GM21360 (cell line): ENCODE measurements around the gene ZXDC.

Experiments
- ATAC-seq: cut with Tn5 transposase; IDR thresholded peaks from one replicate; pipeline ENCODE4 v1.9.1; 2021; ENCODE audit warnings: mild to moderate bottlenecking, moderate library complexity; ENCODE audit not compliant: unreplicated experiment

Gene ZXDC

DNA sequence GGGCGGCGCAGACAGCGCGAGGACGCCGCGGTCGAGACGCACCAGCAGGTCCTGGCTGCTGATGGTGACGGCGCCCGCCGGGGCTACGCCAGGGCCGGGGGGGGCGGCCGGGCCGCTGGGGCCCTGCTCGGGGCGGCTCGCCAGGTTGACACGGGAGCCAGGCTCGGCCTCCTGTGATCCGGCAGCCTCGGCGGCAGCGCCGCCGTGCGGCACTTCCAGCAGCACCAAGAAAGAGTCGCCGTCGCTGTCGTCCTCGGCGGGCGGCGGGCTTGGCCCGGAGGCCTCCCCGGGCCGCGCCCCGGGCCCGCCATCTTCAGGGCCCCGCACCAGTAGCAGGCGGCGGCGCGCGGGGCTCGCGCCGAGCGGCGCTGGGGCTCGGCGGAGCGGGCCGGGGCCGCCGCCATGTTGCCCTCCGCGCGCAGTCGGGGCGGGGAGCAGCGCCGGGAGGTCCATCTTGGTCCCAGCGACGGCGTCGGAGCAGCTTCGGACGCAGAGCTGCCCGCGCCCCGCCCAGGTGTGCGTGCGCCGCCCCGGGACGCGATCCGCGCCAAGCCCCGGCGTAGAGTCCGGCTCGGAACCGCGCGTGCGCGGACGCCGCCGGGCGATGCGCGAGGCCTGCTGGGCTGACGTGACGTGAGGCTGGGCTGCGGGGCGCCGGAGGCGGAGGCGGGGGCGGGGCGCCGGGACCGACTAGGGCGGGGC lies at the start of gene ZXDC:
TSS of gene ZXDC (minus strand) at position 479 of the 702 bp plus-strand sequence. CDS start at position 453, 26 bp downstream.
- peak; percentile 74 for ATAC-seq

- no peak for ATAC-seq
Observed at GRCh38 chr3:126525091-126525852, 49.6 kb upstream of the ZXDC start.

DNA sequence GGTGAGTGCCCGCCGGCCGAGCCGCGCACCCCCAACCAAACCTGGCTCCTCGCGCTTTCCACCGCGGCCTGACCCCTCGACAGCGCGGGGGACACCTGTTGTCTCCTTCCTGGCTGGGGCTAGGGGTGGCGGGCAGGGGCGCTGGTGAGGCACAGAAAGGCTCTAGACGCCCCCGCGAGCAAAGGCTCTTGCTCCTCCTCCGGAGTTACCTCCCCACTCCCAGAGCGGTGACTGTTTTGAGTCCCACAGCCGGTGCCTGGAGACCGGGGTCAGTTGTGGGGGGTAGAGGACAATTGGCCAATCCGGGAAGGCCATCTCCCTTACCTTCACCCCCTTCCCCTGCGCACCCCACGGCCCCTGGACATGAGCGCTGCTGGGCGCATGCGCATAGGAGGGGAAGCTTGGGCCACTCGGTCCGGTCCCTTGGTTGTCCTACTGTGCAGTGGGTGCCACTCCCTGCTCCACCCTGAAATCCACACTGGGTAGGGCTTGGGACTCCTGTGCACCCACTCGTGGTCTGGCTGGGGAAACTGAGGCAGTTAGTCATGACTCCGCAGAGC lies 48.8 kb upstream of the ZXDC start:
- no peak for ATAC-seq

- no peak for ATAC-seq
Observed at GRCh38 chr3:126523745-126524428, 48.2 kb upstream of the ZXDC start, which contains the start of gene CHST13. Gene CHST13 (plus strand): TSS chr3:126524155. CDS start chr3:126524333, 178 bp downstream.

DNA sequence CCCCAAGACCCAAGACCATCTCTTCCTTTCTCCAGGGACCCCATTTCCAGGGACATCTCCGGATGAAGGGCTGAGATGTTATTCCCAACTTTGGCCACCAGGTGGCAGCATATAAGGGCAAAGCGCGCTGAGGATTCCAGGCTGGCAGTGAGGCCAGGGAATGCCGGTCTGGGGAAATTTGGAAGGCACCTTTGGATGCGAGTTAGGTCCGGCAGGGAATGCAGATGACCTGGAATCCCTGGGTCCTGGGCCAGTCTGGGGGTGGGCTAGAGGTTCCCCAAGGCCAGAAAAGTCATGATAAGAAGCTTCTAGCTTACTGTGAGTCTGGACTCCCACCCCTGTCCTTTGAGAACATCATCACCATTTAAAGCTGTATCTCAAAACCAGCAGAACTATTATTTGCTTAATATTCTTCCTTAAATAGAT lies 46.7 kb upstream of the ZXDC start:
- ATAC-seq, result no peak

DNA sequence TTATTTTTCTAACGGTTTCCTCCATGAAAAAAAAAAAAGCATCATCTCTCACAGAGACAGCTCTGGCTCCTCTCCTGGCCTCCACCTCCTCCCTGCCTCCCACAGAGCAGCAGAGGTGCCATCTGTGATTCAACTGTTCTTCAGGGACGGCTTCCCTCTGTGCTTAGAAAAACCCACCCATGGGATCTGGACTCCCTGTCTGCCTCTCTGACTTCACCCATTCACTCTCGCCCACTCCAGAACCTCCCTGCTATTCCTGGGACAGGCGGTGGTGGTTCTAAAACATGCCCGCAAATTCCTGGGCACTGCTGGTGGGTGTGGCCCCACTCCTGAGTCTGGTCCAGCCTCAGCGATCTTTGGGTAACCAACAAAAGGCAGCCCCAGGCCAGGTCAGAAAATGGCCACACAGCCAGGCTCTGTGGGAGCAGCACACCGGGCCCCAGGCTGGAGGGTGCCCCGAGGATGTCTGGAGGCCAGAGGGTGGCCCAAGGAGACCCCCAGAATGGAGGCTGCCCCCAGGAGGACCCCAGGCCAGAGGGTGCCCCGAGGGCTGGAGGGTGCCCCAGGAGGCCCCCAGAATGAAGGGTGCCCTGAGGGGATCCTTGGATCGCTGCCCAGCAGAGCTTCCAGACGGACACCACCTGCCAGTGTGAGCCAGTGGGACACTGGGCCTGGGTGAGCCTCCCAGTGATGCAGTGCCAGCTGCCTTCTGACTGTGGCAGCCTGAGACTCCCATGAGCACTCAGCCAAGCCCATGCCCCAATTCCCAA lies 45.6 kb upstream of the ZXDC start:
- no peak for ATAC-seq

DNA sequence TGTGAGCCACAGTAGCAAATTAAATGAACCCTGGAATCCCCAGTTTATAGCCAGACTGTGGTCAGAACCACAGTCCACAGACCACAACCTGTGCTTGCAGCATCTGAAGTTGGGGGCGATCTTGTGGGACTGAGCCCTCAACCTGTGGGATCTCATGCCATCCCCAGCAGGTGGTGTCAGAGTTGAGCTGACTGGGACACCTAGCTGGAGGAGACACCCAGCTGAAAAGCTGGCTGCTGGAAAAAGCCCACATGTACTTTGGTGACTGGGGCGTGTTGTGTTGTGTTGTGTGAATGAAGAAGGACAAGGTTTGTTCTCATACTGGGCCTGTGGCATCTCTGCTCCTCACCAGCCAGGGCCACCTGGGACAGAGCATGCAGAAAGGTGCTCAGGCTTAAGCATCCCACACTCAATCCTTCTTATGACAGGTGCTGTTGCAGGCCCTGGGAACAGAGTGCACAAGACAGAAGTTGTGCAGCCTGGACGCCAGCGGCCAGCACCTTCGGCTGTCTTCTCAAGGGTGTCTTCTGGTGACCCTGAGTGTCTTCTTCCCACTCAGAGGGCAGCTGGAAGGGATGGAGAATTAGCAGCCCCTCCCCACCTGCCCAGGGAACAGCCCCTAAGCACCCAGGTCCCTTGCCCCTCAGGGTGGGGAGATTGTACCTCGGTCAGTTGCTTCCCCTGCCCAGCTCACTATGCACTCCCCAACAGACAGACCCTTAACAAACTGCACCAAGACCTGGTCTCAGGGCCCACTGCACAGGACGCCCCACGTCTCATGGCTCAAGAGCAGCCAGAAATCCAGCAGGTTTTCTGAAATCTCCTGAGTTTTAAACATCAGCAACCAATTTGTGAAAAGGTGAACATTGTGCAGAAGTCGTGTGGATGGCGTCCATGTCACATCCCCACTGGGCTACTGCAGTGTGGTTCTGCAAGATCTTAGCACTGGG lies 44.1 kb upstream of the ZXDC start:
- no peak for ATAC-seq

GRCh38 chr3:126518779-126519177 lies 43.1 kb upstream of the ZXDC start:
- no peak for ATAC-seq

- no peak for ATAC-seq
Observed at GRCh38 chr3:126517986-126518778, 42.5 kb upstream of the ZXDC start.

- ATAC-seq, result no peak
Observed at GRCh38 chr3:126517291-126517951, 41.7 kb upstream of the ZXDC start, which contains the start of gene UROC1. Gene UROC1 (minus strand): TSS chr3:126517773. CDS start chr3:126517719, 54 bp downstream.

DNA sequence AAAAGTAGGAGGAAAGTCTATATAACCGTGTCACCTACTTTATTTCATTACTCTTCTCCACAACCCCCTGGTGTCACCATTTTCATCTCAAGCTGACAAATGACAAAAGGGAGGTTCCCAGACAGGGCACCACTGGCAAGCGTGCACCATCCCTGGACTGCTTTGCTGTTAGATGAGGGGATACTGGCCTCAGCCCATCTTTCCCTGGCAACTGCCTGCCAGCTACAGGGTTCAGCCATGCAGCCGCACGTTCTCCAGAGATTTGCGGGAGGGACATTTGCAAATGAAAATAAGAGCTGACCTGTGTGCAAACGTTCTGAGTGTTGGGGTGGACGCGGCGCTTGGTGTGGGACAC lies 41.2 kb upstream of the ZXDC start:
- ATAC-seq, result no peak

- ATAC-seq, result no peak
Observed at GRCh38 chr3:126516152-126516935, 40.7 kb upstream of the ZXDC start.

DNA sequence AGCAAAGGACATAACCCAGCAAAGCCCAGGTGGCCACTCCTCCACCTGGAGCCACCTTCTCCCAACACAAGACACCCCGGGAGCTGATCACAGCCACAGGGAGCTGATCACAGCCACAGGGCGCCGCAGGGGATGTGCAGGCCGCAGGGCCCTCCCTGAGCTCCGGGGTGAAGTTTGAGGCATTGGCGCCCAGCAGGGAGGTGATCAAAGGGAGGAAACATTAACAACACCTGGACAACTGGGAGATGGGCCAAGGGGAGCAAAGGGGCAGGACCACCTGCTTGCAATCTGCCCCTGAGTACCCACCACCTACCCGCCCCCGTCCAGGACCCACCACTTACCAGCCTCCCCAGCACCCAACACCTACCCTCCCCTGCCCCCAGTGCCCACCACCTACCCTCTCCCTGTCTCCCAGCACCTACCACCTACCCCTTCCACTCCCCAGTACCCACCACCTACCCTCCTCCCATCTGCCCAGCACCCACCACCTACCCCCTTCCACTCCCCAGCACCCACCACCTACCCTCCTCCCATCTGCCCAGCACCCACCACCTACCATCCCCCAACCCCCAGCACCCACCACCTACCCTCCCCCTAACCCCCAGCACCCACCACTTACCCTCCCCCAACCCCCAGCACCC lies 39.5 kb upstream of the ZXDC start:
- no peak for ATAC-seq

GRCh38 chr3:126514161-126514560 lies 38.5 kb upstream of the ZXDC start:
- ATAC-seq, result no peak

GRCh38 chr3:126512916-126513650 lies 37.4 kb upstream of the ZXDC start:
- ATAC-seq, result no peak

DNA sequence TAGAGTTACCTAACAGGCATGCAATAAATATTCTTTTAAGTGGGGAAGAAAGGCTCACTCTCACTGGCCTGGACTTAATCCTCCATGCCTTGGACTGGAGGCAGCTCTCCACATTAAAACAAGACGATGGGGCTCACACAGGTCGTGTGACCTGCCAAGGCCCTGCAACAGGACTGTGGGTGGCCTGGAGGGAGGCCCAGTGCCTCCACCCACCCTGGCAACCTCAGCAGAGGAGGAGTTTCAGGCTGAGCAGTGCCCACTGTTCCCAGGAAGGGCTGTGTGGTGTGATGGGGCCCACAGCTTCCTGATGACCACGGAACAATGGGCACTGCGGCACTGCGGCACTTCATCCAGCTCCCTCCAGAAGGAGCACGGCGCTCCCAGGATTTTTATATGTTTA lies 36.3 kb upstream of the ZXDC start:
- ATAC-seq, result no peak
